Kidney glomerular epithelial cell (primary cell): ENCODE results near the gene RXRB.

Source experiments
- DNase-seq: peaks from one replicate; lab custom pipeline; 2025; lab: John Stamatoyannopoulos, UW

Gene RXRB

GRCh38 chr6:33211666-33212422 lies 11.4 kb upstream of the RXRB start:
- no peak for DNase-seq

- DNase-seq, result no peak
Observed at GRCh38 chr6:33211136-33211535, 10.7 kb upstream of the RXRB start.

- no peak for DNase-seq
Observed at GRCh38 chr6:33209856-33210255, 9.4 kb upstream of the RXRB start.

GRCh38 chr6:33208091-33208967 lies 7.9 kb upstream of the RXRB start, which contains the start of gene RING1:
Gene RING1 (plus strand): TSS chr6:33208500. CDS start chr6:33208823, 323 bp downstream.
- DNase-seq, result peak; percentile 56

GRCh38 chr6:33207552-33208090 lies 7.2 kb upstream of the RXRB start:
- no peak for DNase-seq

GRCh38 chr6:33206864-33207551 lies 6.5 kb upstream of the RXRB start:
- no peak for DNase-seq

- DNase-seq, result no peak
Observed at GRCh38 chr6:33206027-33206863, 5.8 kb upstream of the RXRB start.

GRCh38 chr6:33205191-33206026 lies 4.9 kb upstream of the RXRB start:
- DNase-seq, result peak; percentile 45

- peak; percentile 71 for DNase-seq
Observed at GRCh38 chr6:33204415-33205190, 4.1 kb upstream of the RXRB start, which contains the start of gene HSD17B8. Gene HSD17B8 (plus strand): TSS chr6:33204655. CDS start chr6:33204669, 14 bp downstream.

GRCh38 chr6:33204165-33204414 lies 3.6 kb upstream of the RXRB start:
- DNase-seq, result no peak

GRCh38 chr6:33203443-33204164 lies 3.1 kb upstream of the RXRB start:
- DNase-seq, result no peak

- no peak for DNase-seq
Observed at GRCh38 chr6:33202799-33203198, 2.3 kb upstream of the RXRB start.

GRCh38 chr6:33201935-33202334 lies 1.5 kb upstream of the RXRB start:
- DNase-seq, result no peak

GRCh38 chr6:33201147-33201545 lies 681 bp upstream of the RXRB start:
- DNase-seq, result no peak

- no peak for DNase-seq
Observed at GRCh38 chr6:33199687-33200218, 712 bp downstream of the RXRB start.

GRCh38 chr6:33198853-33199436 lies 1.5 kb downstream of the RXRB start:
- no peak for DNase-seq

GRCh38 chr6:33198159-33198852 lies 2.2 kb downstream of the RXRB start:
- DNase-seq, result no peak
